ENCODE results near the gene CD151. TPM values are rescaled to one million over a fixed set of nuclear protein-coding genes. Genes with fewer than 3 reads are reported as not detected.
A peak's percentile ranks its signal among the peaks of the same experiment; 100 is the strongest.

CD151 gene
- total RNA-seq, 1 donor from 2014 or later = 181 TPM

DNA sequence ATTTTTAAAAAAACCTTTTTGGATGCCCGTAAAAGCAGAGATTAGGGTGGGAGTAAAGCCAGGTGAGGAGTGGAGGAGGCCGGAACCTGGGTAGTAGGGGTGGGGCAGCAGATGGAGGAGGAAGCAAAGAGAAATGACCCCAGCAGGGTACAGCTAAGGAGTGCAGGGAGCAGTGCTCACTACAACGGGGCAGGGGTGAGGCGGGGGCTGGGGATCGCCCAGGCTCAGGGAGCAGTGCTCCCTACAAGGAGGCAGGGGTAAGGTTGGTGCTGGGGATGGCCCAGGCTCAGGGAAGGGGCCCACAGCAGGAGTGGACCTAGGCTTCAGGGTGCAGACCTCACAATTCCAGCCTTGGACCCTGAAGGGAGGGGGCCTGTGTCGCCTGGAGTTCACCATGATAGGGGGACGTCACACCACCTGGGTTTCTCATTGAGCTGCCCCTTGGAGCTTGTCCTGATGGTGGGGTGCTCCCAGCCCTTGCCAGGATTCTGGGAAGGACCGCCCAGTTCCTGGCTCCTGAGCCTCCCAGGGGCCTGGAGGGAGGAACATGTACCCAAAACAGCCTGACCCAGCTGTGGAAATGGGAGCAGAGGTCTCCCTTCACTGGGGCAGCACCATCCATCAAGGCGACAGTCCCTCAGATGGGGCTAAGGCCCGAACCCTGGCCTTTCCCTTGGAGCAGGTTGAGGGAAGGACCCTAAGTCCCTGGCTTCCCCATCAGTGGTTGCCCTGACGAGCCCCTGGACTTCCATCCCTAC, 16.9 kb upstream of the CD151 start:
- DNase-seq = no peak

DNA sequence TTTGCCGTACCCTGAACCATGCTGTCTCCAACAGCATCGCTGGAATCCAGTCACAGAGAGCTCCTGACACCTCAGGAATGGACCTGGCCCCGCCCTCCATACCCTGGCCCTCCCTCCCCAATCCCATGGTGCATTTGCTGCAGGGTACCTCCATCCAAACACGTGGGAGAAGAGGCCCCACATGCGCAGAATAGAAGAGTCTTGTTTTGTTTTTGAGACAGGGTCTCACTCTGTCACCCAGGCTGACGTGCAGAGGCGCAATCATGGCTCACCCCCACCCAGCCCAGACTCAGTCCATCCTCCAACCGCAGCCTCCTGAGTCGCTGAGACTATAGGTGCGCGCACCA, 16.3 kb upstream of the CD151 start:
- no peak for DNase-seq

DNA sequence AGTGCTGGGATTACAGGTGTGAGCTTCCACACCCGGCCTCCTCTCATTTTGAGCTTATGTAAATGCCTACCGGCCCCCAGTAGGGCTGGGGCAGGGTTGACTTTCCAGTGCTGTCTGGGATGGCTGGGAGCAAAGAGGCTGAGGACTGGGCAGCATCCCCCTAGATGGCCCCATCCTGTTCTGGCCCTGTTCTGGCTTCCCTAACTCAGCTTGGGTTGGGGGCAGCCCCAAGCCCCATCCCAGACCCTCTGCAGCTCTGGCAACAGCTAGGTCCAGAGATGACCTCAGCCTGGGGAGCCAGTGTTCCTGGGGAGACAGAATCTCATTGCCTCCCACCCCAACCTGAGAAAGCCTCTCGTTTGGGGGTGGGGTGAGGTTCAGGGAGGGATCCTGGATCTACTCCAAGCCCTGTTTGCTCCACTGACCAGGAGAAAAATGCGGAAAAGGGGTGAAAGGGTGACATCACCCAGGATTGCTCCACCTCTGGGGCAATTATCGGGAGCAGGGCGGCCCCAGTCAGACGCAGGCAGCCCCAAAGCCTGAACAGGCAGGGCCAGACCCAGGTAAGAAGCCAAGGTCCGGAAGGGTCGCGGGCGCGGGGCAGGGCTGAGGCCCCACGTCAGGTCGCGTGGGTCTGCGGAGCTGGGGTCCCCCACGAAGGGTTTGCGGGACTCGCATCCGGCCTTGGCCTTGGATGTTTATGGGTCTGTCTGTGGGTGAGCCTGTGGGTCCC, 14.2 kb upstream of the CD151 start, which contains the start of gene PNPLA2:
Gene PNPLA2, plus strand, starts transcription at position 519 of the 733 bp plus-strand sequence. CDS start 805 bp downstream, outside the sequence.
- DNase-seq = no peak

DNA sequence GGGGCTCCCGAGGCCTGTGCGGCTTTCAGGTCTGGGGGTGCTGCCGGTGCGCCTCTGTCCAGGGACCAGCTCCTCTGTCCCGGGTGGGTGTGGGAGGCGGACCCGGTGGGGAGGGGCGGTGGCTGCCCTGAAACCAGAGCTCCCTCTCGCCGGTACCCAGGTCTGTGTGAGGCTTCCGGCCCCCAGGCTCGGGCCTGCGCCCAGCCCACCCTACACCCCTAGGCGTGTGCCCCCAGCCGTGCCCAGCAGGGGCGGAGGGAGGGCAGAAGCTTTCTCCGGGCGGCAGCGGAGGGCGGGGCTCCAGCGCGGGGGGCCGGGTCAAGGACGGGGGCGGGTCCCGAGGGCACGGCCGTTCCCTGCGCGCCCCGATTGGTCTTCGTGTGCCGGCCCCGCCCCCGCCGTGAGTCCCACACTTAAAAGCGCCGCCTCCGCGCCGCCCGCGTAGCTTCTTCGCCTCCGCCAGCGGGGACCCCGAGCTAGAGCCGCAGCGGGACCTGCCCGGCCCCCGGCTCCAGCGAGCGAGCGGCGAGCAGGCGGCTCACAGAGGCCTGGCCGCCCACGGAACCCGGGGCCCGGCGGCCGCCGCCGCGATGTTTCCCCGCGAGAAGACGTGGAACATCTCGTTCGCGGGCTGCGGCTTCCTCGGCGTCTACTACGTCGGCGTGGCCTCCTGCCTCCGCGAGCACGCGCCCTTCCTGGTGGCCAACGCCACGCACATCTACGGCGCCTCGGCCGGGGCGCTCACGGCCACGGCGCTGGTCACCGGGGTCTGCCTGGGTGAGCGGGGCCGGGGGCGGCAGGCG, 13.4 kb upstream of the CD151 start:
- DNase-seq = peak; percentile 95

DNA sequence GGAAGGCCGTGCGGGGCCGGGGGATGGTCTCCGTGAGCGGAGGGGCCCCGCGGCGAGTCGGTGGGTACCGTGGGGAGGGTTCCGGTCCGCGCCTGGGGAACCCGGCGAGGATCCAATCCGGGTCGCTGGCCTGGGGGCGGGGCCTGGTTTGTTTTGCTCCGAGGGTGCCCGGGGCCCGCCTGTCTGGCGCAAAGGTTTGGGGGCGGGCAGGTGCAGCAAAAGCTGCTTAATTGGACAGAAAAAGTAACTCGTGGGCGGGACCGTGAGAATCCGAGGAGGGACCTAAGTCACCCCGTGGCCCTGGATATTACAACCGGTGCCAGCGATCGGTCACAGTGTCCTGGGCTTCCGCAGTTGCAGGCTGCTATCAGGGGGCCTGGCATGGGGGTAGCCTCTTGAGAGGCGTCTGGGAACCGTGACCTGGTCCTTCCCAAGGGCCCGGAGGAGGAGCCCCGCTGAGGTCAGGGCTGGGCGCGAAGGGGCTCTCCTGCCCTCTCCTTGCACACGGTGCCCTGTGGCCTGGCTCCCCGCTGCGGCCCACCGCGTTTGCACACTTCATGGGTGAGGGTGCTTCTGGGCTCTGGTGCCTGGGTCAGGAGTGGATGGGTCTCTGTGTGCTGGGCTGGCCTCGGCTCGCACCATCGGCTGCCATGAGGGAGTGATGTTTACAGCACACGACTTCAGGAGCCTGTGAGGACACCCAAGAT, 12.7 kb upstream of the CD151 start:
- peak; percentile 80 for DNase-seq

DNA sequence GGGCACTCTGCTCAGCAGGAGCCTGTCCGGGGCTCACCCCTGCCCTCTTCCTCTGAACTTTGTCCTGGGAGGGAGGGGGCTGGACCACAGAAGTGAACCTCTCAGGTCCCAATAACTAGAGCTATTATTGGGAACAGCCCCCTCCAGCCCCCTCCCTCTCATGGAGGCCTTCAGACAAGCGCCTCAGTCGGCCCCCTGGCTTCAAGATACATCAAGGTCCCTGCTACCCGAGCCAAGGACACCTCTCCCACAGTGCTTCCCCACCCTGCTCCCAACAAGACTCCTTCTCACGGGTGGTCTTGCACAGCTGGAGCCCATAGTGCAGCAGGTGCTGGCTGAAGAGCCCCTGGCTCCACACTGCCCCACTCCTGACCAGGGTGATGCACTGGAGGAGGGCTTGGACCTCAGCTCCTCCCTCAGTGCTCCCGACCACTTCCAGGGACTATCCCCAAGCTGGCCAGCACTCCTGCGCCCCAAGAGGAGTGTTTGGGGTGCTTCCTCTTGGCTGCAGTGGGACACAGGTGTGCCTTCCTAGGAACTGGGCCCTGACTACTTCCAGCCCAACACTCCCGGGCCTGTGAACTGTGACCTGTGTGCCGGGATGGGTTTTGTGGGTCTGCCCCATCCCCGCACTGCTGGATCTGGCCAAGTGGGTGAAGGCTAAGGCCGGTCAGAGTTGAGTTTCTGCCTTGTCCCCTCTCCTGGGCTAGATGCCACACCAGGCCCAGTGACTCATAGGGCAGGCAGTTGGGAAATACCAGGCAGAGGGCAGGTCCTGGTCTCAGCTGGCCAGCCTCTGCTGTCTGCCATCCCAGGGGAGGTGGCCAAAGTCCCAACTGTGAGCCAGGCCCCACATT, 11.9 kb upstream of the CD151 start:
- DNase-seq = no peak

DNA sequence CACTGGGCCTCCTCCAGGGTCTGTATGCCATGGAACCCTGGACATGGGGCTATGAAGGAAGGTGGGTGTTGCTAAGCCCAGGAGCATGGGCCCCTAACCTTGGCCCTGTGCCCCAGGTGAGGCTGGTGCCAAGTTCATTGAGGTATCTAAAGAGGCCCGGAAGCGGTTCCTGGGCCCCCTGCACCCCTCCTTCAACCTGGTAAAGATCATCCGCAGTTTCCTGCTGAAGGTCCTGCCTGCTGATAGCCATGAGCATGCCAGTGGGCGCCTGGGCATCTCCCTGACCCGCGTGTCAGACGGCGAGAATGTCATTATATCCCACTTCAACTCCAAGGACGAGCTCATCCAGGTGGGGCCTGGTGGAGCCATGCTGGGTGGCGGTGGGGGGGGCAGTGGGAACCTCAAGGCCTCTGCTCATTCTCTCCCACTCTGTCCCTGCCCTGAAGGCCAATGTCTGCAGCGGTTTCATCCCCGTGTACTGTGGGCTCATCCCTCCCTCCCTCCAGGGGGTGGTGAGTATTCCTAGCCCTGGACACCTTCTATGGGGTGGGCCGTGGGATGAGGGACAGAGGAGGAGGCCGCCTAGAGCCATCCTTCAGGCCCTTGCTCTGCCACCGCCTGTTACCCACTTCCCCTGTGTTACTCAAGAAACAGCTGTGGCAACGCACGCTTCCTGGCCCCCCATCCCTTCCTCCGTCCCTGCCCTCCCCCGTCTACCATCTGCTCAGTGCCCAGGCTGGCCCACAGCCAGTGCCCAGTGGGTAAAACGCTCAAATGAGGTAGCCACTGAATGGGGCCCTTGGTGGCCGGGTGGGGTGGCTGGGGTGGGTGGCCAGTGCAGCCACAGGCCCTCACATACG, 11.0 kb upstream of the CD151 start:
- no peak for DNase-seq

DNA sequence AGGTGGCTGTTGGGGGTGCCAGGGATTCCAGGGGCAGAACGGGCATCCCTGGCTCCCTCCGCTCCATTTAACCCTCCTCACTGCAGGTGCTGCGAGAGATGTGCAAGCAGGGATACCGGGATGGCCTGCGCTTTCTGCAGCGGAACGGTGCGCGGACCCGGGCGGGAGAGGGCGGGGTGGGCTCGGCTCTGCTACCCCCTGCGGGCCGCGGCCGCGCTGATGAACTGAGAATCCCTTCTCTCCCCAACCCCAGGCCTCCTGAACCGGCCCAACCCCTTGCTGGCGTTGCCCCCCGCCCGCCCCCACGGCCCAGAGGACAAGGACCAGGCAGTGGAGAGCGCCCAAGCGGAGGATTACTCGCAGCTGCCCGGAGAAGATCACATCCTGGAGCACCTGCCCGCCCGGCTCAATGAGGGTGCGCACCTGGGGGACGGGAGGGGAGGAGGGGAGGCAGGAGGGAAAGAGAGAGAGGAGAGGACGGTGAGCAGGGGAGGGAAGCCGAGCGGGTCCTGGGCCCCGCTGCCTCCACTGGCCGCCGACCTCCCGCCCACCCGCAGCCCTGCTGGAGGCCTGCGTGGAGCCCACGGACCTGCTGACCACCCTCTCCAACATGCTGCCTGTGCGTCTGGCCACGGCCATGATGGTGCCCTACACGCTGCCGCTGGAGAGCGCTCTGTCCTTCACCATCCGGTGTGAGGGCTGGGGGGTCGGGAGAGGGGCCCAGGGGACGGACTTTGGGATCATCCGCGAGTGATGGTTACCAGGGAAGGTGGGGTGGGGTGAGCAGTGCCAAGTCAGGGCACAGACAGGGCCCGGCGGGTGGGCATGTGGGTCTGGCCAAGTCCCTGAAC, 9.1 kb upstream of the CD151 start:
- no peak for DNase-seq

DNA sequence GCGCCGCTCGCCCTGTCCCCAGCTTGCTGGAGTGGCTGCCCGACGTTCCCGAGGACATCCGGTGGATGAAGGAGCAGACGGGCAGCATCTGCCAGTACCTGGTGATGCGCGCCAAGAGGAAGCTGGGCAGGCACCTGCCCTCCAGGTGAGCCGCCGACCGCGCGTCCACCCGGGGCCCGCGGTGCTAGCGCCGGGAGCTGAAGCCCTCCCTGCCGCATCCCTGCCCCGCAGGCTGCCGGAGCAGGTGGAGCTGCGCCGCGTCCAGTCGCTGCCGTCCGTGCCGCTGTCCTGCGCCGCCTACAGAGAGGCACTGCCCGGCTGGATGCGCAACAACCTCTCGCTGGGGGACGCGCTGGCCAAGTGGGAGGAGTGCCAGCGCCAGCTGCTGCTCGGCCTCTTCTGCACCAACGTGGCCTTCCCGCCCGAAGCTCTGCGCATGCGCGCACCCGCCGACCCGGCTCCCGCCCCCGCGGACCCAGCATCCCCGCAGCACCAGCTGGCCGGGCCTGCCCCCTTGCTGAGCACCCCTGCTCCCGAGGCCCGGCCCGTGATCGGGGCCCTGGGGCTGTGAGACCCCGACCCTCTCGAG, 8.4 kb upstream of the CD151 start:
- DNase-seq = peak; percentile 85

DNA sequence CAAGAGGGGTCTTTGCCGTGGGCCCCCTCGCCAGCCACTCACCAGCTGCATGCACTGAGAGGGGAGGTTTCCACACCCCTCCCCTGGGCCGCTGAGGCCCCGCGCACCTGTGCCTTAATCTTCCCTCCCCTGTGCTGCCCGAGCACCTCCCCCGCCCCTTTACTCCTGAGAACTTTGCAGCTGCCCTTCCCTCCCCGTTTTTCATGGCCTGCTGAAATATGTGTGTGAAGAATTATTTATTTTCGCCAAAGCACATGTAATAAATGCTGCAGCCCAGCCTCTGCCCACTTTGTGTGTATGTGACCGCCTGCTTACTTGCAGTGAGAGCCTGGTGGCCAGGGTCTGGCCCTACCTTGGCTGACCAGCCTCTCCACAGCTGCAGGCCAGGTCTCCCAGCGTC, 7.8 kb upstream of the CD151 start:
- no peak for DNase-seq

DNA sequence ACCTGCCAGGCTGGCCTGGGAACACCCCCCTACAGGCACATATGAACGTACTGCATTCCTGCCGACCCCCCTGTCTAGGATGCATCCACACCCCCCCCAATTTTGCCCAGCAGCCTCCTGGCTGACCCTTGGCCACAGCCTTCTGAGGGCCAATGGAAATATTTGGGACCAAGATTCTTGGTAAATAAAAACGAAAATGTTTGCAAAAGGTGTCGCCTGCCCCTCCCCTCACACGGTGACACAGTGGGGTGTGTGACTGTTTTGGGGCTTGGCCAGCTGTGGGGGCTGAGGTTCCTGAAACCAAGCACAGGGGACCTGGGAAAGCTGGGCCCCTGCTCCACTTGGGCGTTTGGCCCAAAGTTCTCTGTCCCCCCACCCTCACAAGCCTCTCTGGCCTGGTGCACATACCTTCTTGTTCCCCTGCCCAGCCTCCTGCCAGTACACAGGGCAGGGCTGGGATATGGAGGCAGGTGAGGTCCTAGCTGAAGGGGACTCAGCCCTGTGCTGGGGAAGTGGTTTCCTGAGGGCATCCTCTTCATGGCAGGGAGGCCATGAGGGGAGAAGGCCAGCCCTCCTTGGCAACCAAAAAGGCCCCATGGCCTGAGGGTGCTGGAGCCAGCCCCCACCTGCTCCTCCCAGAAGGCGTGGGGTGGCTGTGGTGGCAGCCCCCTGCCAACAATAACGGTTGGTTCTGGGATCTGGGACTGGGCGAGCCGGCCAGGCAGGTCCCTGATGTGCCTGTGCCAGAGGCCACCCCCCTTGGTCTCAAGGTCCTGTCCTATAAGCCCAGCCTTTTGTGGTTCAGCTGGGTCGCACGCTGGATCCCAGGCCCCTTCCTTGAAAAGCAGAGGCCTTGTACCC, 7.2 kb upstream of the CD151 start:
- no peak for DNase-seq

DNA sequence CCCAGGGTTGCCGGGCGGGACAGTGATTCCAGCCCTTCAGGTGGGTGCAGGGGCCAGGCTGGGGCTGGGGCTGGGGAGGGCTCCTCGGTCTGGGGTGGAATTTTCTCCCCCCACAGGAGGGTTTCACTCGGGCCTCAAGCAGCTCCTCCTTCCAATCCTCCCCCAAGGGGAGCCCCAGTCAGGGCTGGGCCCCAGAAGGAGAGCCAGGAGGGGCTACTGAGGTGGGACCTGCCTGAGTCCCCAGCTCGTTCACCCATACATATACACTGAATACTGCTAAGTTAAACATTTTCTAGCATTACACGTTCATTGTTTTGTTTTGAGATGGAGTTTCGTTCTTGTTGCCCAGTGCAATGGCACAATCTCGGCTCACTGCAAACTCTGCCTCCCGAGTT, 6.5 kb upstream of the CD151 start:
- no peak for DNase-seq

DNA sequence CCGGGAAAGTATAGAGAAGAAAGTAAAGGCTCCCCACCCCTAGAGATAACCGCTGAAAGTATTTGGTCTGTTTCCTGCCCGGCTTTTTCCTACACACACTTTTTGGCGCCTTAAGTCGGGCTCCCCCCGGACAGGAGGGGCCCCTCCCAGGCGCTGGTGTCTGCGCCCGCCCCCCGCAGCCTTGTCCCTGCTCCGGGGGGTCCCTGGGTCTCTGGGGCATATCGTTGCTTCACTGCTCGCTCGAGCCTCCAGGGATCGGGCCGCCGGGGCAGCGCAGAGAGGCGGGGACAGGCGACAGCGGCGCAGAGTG, 6.0 kb upstream of the CD151 start:
- no peak for DNase-seq

DNA sequence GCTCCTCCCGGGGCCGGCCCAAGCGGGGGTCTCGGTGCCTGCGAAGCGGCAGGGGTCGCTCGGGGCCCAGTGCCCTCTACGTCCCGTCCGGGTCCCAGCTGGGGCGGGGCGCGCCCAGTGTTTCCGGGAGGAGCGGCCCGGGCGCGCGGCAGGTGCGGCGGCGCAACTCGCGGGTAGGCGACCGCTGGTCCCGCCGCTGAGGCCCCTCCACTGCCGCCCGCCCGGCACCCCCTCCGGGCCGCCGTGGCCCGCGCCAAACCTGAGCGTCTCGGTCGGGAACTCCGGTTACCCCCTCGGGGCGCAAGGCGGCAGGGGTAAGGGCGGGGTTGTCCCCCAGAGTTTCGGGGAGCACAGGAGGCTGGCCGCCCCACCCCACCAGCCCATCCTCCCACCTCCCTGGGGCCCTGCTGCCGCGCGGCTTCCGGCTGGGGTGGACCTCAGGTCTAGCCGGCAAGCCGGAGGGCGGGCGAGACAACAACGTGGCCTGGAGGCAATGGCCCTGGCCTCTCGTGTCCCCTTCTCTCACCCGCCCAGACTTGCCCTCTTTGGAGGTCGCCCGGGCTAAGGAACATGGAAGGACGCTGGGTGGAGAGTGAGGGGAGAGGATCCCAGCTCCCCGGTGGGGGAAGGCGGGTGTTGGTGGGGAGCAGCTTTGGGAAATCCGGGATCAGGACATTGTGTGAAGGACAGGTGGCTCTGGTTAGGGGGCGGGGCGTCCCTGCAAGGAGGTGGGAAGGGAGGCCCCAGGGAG, 5.4 kb upstream of the CD151 start:
- DNase-seq = no peak

DNA sequence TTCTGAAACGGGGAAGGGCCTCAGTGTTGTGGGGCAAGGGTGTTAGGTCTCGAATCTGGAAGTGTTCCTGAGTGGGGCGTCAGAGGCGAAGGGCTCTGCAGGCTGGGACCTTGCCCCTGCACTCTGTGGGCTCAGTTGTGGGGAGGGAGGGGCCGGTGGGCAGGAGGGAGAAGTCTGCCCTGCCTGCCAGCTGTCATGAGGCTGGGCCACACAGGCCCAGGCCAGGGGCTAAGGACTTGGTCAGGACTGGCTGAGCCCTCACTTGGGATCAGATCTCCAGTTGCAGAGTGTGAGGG, 4.9 kb upstream of the CD151 start, which contains the start of gene CRACR2B:
Gene CRACR2B, plus strand, starts transcription at position 23 of the 296 bp plus-strand sequence. CDS start 689 bp downstream, outside the sequence.
- DNase-seq = no peak

DNA sequence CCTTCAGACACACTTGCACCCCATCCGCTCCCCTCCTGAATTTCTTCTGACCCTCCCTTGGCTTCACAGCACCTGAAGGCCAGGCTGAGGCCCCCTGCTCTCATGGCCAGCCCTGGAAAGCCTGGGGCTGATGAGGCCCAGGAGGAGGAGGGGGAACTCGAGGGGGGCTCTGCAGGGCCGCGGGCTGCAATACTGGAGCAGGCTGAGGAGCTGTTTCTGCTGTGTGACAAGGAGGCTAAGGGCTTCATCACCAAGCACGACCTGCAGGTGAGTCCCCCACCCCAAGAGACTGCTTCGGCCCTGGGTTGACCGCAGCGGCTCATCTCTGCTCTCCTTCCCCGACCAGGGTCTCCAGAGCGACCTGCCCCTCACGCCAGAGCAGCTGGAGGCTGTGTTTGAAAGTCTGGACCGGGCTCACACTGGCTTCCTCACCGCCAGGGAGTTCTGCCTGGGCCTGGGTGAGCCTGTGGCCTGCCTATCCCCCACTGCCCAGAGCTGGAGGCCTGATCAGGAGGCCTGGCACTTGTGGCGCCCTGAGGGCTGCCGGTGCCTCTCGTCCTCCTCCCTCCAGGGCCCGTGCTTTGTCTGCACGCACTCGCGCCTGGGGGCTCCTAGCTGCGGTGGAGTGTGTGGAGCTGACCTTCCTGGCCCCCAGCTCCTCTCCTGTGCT, 4.1 kb upstream of the CD151 start:
- DNase-seq = no peak
